GM19193 (cell line): Measurements from ENCODE around the gene BPIFB6.

Source experiments
- POLR2A ChIP-seq: IDR thresholded peaks from 4 replicates; pipeline ENCODE4 v1.6.1; 2011; ENCODE audit not compliant: insufficient read depth, insufficient read length; ENCODE audit errors: extremely low read depth

Gene BPIFB6, protein sequence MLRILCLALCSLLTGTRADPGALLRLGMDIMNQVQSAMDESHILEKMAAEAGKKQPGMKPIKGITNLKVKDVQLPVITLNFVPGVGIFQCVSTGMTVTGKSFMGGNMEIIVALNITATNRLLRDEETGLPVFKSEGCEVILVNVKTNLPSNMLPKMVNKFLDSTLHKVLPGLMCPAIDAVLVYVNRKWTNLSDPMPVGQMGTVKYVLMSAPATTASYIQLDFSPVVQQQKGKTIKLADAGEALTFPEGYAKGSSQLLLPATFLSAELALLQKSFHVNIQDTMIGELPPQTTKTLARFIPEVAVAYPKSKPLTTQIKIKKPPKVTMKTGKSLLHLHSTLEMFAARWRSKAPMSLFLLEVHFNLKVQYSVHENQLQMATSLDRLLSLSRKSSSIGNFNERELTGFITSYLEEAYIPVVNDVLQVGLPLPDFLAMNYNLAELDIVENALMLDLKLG

GRCh38 chr20:33031531-33031930 lies at the start of gene BPIFB6:
Gene BPIFB6, plus strand, starts transcription at chr20:33031648. Its CDS starts 0 bp downstream, at chr20:33031648.
- TF ChIP-seq POLR2A, result no peak

GRCh38 chr20:32982617-32983458 lies 48.6 kb upstream of the BPIFB6 start:
- no peak for TF ChIP-seq POLR2A

DNA sequence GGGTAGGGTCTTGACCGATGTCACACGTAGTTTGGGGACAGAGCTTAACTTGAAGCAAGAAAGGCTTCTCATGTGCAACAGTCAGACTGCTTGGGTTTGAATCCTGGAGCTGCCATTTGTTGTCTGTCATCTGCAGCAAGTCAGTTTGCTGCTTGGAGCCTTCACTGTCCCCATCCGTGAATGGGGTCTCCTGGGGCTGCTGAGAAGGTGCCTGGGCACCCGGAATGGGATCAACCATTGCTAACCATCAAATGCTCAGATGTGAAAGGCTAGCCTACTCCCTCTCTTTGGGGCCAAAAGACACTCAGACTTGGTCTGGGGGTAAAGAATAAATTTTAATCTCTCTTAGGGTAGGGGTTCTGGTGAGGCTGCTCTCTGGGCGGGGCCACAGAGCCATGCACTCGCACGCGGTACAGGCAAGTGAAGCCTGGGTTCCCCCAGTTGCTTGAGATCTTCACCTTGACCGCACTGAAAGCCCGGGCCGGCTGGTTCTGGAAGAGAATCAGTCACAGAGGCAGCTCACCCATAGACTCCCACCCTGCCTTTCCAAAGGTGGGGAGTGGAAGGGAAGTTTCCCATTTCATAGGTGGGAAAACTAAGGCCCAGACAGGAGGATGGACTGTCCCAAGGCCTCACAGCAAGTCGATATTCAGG lies 47.9 kb upstream of the BPIFB6 start:
- no peak for TF ChIP-seq POLR2A

GRCh38 chr20:32984196-32984595 lies 47.3 kb upstream of the BPIFB6 start:
- TF ChIP-seq POLR2A, result no peak

DNA sequence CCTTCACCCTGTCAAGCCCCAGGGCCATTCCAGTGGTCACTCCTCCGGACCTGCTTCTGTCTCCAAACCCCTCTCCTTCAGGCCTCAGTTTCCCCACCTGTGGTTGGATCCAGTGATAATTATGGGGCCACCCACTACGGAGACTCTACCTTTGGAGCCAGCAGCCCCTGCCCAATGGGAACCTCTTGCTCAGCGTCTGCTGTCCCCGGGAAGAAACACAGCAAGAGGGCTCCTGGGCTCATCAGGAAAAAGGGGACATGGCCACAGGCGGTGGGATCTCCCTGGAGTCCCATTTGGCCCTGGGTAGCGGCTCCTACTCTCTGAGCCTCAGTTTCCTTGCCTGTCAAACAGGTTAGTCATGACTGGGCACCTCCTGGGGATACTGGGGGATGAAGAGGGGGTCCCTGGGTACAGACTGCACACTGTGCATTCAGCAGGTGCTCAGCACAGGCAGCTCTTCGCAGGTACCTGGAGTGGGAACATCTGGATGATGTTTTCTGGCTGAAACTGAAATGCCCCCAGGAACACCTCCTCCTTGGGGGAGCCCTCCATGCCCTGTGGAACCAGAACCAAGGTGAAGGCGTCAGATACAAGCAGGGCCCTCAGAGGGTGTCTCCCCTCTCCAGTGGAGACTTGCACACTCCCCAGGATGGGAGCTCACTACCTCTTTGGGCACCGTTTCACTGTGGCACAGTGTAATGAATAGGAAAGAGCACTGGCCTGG lies 46.7 kb upstream of the BPIFB6 start:
- no peak for TF ChIP-seq POLR2A

DNA sequence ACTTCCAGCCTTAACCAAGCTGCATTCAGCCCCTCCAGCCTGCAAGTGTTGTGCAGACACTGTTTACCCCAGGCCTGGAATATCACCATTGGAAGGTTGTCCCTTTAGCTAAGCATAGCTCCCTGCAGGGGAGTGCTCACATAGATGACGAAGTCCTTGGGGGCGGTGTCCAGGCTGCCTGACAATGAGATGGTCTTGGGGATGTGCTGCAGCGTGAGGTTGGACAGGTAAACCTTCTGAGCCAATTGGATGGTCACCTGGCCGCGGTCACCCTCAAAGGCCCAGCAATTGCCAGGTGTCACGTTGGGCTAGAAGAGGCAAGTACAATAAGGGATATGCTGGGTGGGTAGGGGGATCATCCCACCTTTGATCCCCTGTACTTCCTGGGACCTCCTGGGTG lies 45.9 kb upstream of the BPIFB6 start:
- no peak for TF ChIP-seq POLR2A

DNA sequence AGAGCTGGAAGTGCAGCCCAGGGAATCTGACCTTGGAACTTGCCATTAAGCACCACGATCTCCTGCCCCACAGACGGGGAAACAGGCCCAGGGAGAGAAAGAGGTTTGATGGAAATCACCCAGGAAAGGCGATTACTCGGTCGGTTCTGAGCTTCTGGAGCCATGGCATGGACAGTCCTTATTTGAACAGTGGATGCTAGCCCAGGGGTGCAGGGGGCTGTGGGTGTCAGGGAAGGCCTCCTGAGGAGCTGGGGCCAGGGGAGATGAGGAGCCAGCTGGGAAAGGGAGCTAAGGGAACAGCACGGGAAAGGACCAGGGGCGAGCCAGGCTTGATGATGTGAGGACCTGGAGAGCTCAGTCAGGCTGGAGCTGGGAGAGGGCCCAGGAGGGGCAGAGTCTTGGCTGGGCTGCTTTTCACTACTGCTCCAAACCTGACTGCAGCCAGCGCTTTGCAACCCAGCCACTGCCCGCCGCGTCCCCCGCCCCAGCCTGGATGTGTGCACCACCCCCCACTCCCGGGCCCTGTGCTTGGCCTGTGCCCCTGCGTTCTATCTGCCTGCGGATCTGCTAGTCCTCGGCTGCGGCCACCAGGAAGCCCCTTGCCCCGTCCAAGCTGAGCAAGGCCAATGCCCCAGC lies 45.0 kb upstream of the BPIFB6 start:
- TF ChIP-seq POLR2A, result no peak

- no peak for TF ChIP-seq POLR2A
These were observed 44.2 kb upstream of the BPIFB6 start for GRCh38 chr20:32987044-32987825.

GRCh38 chr20:32988008-32988407 lies 43.4 kb upstream of the BPIFB6 start:
- no peak for TF ChIP-seq POLR2A

GRCh38 chr20:32989507-32990283 lies 41.8 kb upstream of the BPIFB6 start:
- TF ChIP-seq POLR2A, result no peak

GRCh38 chr20:32990426-32990825 lies 41.0 kb upstream of the BPIFB6 start:
- TF ChIP-seq POLR2A, result no peak

GRCh38 chr20:32991383-32991782 lies 40.1 kb upstream of the BPIFB6 start:
- no peak for TF ChIP-seq POLR2A
